ENCODE measurements around the gene ZNFX1. TPM values are rescaled to one million over a fixed set of nuclear protein-coding genes. Genes with fewer than 3 reads are reported as not detected.
"Not testable (repeated sequence)": the region's sequence is repeated elsewhere in the genome, so short reads cannot be mapped to it uniquely, and the experiment has no call there.

Gene ZNFX1
- polyA plus RNA-seq, 4 donors, result 9.9 to 13.4 (median 11.9) TPM

- Histone ChIP-seq H3K27ac (ENCODE audit: low read depth in 1 of 3, low read length in 2 of 3) (no peak overlapping the region), H3K36me3 (ENCODE audit: control insufficient read depth in 3 of 3, insufficient read depth in 2 of 3, low read depth in 1 of 3, low read length in 3 of 3) (no peaks in the 10 kb centered on the region), H3K9me3 (ENCODE audit: control insufficient read depth in 2 of 2, insufficient read depth in 1 of 2, low read depth in 1 of 2, low read length in 1 of 2) (no peaks in the 10 kb centered on the region), H3K4me1 (ENCODE audit: control insufficient read depth in 3 of 3, insufficient read depth in 2 of 3, low read depth in 1 of 3, low read length in 2 of 3) (peaks cover 0 to 8% (median 0%) of the 10 kb centered on the region in 3 donors), H3K4me3 (ENCODE audit: low read depth in 1 of 3, low read length in 3 of 3) (peak overlapping the region in 1 of 3 donors; percentile 35), H3K27me3 (ENCODE audit: control insufficient read depth in 3 of 3, insufficient read depth in 3 of 3, low read length in 3 of 3) (peaks cover 3 to 72% (median 13%) of the 10 kb centered on the region in 3 donors)
- 6 to 13% (median 7%) methylated on average over 22 to 23 of the region's 23 CpGs for WGBS, 3 donors
- FAIRE-seq (no peak), DNase-seq (no peak)
Observed at GRCh38 chr20:49318091-49318429, 40.2 kb upstream of the ZNFX1 start.

DNA sequence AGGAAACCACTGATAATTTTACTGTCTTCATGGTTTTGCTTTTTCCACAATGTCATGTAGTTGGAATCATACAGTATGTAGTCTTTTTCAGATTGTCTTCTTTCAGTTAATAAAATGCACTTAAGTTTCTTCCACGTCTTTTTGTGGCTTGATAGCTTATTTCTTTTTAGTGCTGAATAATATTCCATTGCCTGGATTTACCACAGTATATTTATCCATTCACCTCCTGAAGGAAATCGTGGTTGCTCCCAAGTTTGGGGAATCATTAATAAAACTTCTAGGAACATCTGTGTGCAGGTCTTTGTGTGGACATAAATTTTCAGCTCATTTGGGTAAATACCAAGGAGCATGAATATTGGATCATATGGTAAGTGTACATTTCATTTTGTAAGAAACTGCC is 38.8 kb upstream of the ZNFX1 start:
- FAIRE-seq (no peak), DNase-seq (no peak)
- WGBS, 3 donors, result 61 to 75% (median 70%) methylated on average over 2 of the region's 2 CpGs
- H3K4me3 ChIP-seq (ENCODE audit: low read depth in 1 of 3, low read length in 3 of 3), result no peak overlapping the region
- H3K27me3 ChIP-seq (ENCODE audit: control insufficient read depth in 3 of 3, insufficient read depth in 3 of 3, low read length in 3 of 3), result peaks cover 3 to 67% (median 13%) of the 10 kb centered on the region in 3 donors
- H3K27ac ChIP-seq (ENCODE audit: low read depth in 1 of 3, low read length in 2 of 3), result no peak overlapping the region
- H3K4me1 ChIP-seq (ENCODE audit: control insufficient read depth in 3 of 3, insufficient read depth in 2 of 3, low read depth in 1 of 3, low read length in 2 of 3), result peaks cover 0 to 8% (median 0%) of the 10 kb centered on the region in 3 donors
- no peaks in the 10 kb centered on the region for H3K9me3 ChIP-seq (ENCODE audit: control insufficient read depth in 2 of 2, insufficient read depth in 1 of 2, low read depth in 1 of 2, low read length in 1 of 2)
- no peaks in the 10 kb centered on the region for H3K36me3 ChIP-seq (ENCODE audit: control insufficient read depth in 3 of 3, insufficient read depth in 2 of 3, low read depth in 1 of 3, low read length in 3 of 3)

DNA sequence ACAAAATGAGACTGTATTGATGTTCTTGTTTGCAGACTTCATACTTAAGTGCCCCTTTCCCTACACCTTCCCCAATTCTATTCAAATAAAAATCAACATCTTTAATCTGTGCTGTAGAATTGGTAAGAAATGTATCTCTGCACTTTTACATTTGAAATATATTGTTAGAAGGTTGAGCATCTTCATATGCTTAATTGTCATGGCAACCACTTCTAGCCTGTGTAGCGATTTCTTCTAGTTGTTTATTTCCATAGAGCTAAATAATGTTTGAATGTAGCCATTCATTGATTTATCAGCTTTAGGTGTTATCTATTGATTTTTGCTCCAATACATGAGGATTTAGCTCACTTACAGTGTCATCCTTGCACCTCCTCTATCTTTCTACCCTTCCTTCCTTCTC is 37.7 kb upstream of the ZNFX1 start:
- Histone ChIP-seq H3K4me3 (ENCODE audit: low read depth in 1 of 3, low read length in 3 of 3) (no peak overlapping the region), H3K36me3 (ENCODE audit: control insufficient read depth in 3 of 3, insufficient read depth in 2 of 3, low read depth in 1 of 3, low read length in 3 of 3) (no peaks in the 10 kb centered on the region), H3K27me3 (ENCODE audit: control insufficient read depth in 3 of 3, insufficient read depth in 3 of 3, low read length in 3 of 3) (peaks cover 3 to 58% (median 13%) of the 10 kb centered on the region in 3 donors), H3K27ac (ENCODE audit: low read depth in 1 of 3, low read length in 2 of 3) (no peak overlapping the region), H3K4me1 (ENCODE audit: control insufficient read depth in 3 of 3, insufficient read depth in 2 of 3, low read depth in 1 of 3, low read length in 2 of 3) (peaks cover 0 to 8% (median 0%) of the 10 kb centered on the region in 3 donors), H3K9me3 (ENCODE audit: control insufficient read depth in 2 of 2, insufficient read depth in 1 of 2, low read depth in 1 of 2, low read length in 1 of 2) (peaks cover 0 to under 1% of the 10 kb centered on the region in 2 donors)
- DNase-seq (no peak), FAIRE-seq (no peak)
- 47 to 53% (median 49%) methylated on average over 1 of the region's 1 CpG for WGBS, 3 donors

DNA sequence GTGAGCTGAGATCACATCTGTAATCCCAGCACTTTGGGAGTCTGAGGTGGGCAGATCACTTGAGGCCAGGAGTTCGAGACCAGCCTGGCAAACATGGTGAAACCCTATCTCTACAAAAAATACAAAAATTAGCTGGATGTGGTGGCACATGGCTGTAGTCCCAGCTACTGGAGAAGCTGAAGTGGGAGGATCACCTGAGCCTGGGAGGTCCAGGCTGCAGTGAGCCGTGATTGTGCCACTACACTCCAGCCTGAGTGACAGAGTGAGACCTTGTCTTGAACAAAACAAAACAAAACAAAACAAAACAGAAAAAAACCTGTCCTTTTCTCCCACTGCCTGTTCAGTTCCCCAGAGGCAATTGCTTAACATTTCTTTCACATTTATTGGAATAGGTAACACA is 36.2 kb upstream of the ZNFX1 start:
- DNase-seq; H3K4me1 ChIP-seq (ENCODE audit: control insufficient read depth in 3 of 3, insufficient read depth in 2 of 3, low read depth in 1 of 3, low read length in 2 of 3); H3K9me3 ChIP-seq (ENCODE audit: control insufficient read depth in 2 of 2, insufficient read depth in 1 of 2, low read depth in 1 of 2, low read length in 1 of 2); H3K36me3 ChIP-seq (ENCODE audit: control insufficient read depth in 3 of 3, insufficient read depth in 2 of 3, low read depth in 1 of 3, low read length in 3 of 3); H3K4me3 ChIP-seq (ENCODE audit: low read depth in 1 of 3, low read length in 3 of 3); FAIRE-seq; H3K27ac ChIP-seq (ENCODE audit: low read depth in 1 of 3, low read length in 2 of 3): not testable (repeated sequence)
- 27 to 61% (median 46%) methylated on average over 2 of the region's 2 CpGs for WGBS, 3 donors
- H3K27me3 ChIP-seq (ENCODE audit: control insufficient read depth in 3 of 3, insufficient read depth in 3 of 3, low read length in 3 of 3), result peaks cover 0 to 43% (median 5%) of the 10 kb centered on the region in 3 donors

GRCh38 chr20:49313283-49313682 is 35.4 kb upstream of the ZNFX1 start:
- H3K27me3 ChIP-seq (ENCODE audit: control insufficient read depth in 3 of 3, insufficient read depth in 3 of 3, low read length in 3 of 3), result peaks cover 0 to 35% (median 5%) of the 10 kb centered on the region in 3 donors
- no peaks in the 10 kb centered on the region for H3K36me3 ChIP-seq (ENCODE audit: control insufficient read depth in 3 of 3, insufficient read depth in 2 of 3, low read depth in 1 of 3, low read length in 3 of 3)
- no peak overlapping the region for H3K4me3 ChIP-seq (ENCODE audit: low read depth in 1 of 3, low read length in 3 of 3)
- 72 to 80% (median 80%) methylated on average over 2 of the region's 2 CpGs for WGBS, 3 donors
- no peak for FAIRE-seq
- no peaks in the 10 kb centered on the region for H3K4me1 ChIP-seq (ENCODE audit: control insufficient read depth in 3 of 3, insufficient read depth in 2 of 3, low read depth in 1 of 3, low read length in 2 of 3)
- peaks cover 0 to 4% of the 10 kb centered on the region in 2 donors for H3K9me3 ChIP-seq (ENCODE audit: control insufficient read depth in 2 of 2, insufficient read depth in 1 of 2, low read depth in 1 of 2, low read length in 1 of 2)
- no peak overlapping the region for H3K27ac ChIP-seq (ENCODE audit: low read depth in 1 of 3, low read length in 2 of 3)
- DNase-seq, result no peak

DNA sequence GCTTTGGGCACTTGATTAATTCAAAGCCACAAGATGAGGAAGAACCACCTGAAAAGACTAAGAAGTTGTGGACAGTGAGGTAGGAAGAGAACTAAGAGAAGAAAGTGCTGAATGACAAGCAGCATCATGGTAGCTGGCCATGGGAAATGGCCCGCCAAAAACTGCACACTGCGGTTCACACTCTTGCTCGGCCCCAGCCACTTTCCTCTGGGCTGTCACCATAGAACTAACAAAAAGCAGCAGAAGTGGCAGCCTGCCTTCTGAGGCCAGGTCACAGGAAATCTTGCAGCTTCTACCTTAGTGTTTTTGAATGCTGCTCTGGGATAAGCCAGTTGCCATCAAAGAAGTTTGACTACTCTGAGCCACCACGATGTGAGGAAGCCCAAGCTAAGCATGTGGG is 34.8 kb upstream of the ZNFX1 start:
- DNase-seq (no peak), FAIRE-seq (no peak)
- Histone ChIP-seq H3K36me3 (ENCODE audit: control insufficient read depth in 3 of 3, insufficient read depth in 2 of 3, low read depth in 1 of 3, low read length in 3 of 3) (no peaks in the 10 kb centered on the region), H3K4me1 (ENCODE audit: control insufficient read depth in 3 of 3, insufficient read depth in 2 of 3, low read depth in 1 of 3, low read length in 2 of 3) (no peaks in the 10 kb centered on the region), H3K9me3 (ENCODE audit: control insufficient read depth in 2 of 2, insufficient read depth in 1 of 2, low read depth in 1 of 2, low read length in 1 of 2) (peaks cover 0 to 4% of the 10 kb centered on the region in 2 donors), H3K4me3 (ENCODE audit: low read depth in 1 of 3, low read length in 3 of 3) (no peak overlapping the region), H3K27ac (ENCODE audit: low read depth in 1 of 3, low read length in 2 of 3) (no peak overlapping the region), H3K27me3 (ENCODE audit: control insufficient read depth in 3 of 3, insufficient read depth in 3 of 3, low read length in 3 of 3) (peaks cover 0 to 29% (median 0%) of the 10 kb centered on the region in 3 donors)
- 84 to 86% (median 84%) methylated on average over 4 of the region's 4 CpGs for WGBS, 3 donors

DNA sequence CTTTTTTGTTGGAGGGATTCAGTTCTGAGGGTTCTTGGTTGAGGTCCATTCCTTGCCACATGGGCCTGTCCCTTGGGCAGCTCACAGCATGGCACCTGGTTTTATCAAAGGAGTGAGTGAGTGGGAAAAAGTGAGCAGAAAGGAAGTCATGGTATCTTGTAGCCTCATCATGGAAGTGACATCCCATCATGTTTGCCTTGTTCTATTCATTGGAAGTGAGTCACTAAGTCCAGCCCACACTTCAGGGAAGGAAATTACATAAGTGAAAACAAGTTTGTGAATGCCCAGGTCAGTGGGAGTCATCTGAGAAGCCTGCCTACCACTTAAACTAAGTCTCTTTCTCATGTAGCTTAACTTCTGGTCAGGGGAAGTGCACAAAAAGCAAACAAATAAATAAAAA is 32.8 kb upstream of the ZNFX1 start:
- DNase-seq, result no peak
- Histone ChIP-seq H3K27me3 (ENCODE audit: control insufficient read depth in 3 of 3, insufficient read depth in 3 of 3, low read length in 3 of 3) (peaks cover 0 to 14% (median 0%) of the 10 kb centered on the region in 3 donors), H3K27ac (ENCODE audit: low read depth in 1 of 3, low read length in 2 of 3) (no peak overlapping the region), H3K4me3 (ENCODE audit: low read depth in 1 of 3, low read length in 3 of 3) (no peak overlapping the region), H3K4me1 (ENCODE audit: control insufficient read depth in 3 of 3, insufficient read depth in 2 of 3, low read depth in 1 of 3, low read length in 2 of 3) (peaks cover 0 to 9% (median 0%) of the 10 kb centered on the region in 3 donors), H3K9me3 (ENCODE audit: control insufficient read depth in 2 of 2, insufficient read depth in 1 of 2, low read depth in 1 of 2, low read length in 1 of 2) (peaks cover 0 to 4% of the 10 kb centered on the region in 2 donors), H3K36me3 (ENCODE audit: control insufficient read depth in 3 of 3, insufficient read depth in 2 of 3, low read depth in 1 of 3, low read length in 3 of 3) (no peaks in the 10 kb centered on the region)
- FAIRE-seq, result no peak

- DNase-seq (no peak), FAIRE-seq (no peak)
- peaks cover 0 to 4% of the 10 kb centered on the region in 2 donors for H3K9me3 ChIP-seq (ENCODE audit: control insufficient read depth in 2 of 2, insufficient read depth in 1 of 2, low read depth in 1 of 2, low read length in 1 of 2)
- peaks cover 0 to 9% (median 0%) of the 10 kb centered on the region in 3 donors for H3K4me1 ChIP-seq (ENCODE audit: control insufficient read depth in 3 of 3, insufficient read depth in 2 of 3, low read depth in 1 of 3, low read length in 2 of 3)
- WGBS, 3 donors, result 75 to 81% (median 78%) methylated on average over 3 of the region's 3 CpGs
- H3K4me3 ChIP-seq (ENCODE audit: low read depth in 1 of 3, low read length in 3 of 3), result no peak overlapping the region
- H3K27me3 ChIP-seq (ENCODE audit: control insufficient read depth in 3 of 3, insufficient read depth in 3 of 3, low read length in 3 of 3), result peaks cover 0 to 10% (median 0%) of the 10 kb centered on the region in 3 donors
- no peaks in the 10 kb centered on the region for H3K36me3 ChIP-seq (ENCODE audit: control insufficient read depth in 3 of 3, insufficient read depth in 2 of 3, low read depth in 1 of 3, low read length in 3 of 3)
- H3K27ac ChIP-seq (ENCODE audit: low read depth in 1 of 3, low read length in 2 of 3), result no peak overlapping the region
Observed at GRCh38 chr20:49308875-49309274, 31.0 kb upstream of the ZNFX1 start.

DNA sequence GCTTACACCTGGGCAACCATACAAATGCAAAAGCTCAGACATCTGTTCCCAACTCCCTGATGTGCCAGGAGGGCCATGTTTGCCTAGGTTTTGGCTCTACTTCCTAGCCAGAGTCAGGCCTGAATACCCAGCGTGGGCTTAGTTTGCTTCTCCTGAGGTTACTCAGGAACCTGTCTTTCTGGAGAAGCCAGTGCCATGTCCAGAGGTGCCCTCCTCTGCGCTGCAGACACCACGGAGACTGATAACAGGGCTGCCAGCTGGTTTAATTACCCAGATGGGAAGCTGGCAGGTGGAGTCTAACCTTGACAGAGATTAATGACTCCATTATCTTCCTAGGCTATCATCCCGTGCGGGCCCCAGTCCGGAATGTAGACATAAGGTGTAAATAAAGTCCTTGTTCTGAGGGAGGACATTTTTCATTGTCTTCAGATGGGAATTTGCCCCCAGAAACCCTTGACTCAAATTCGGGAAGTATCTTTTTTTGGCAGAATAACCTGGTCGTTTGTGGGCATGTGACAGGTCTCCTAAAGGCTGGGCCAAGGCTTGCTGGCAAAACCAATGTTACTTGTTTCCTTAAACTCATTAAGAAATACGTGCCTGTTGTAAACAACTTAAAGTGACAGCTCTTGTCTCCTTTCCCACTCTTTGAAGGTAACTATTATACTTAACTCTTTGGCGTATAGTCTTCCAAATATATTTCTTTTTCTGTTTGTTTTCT is 29.2 kb upstream of the ZNFX1 start:
- DNase-seq (peak; percentile 46 to 65), FAIRE-seq (no peak)
- Histone ChIP-seq H3K4me1 (ENCODE audit: control insufficient read depth in 3 of 3, insufficient read depth in 2 of 3, low read depth in 1 of 3, low read length in 2 of 3) (peaks cover 0 to 9% (median 0%) of the 10 kb centered on the region in 3 donors), H3K27me3 (ENCODE audit: control insufficient read depth in 3 of 3, insufficient read depth in 3 of 3, low read length in 3 of 3) (no peaks in the 10 kb centered on the region), H3K27ac (ENCODE audit: low read depth in 1 of 3, low read length in 2 of 3) (no peak overlapping the region), H3K4me3 (ENCODE audit: low read depth in 1 of 3, low read length in 3 of 3) (no peak overlapping the region), H3K9me3 (ENCODE audit: control insufficient read depth in 2 of 2, insufficient read depth in 1 of 2, low read depth in 1 of 2, low read length in 1 of 2) (peaks cover 0 to 4% of the 10 kb centered on the region in 2 donors), H3K36me3 (ENCODE audit: control insufficient read depth in 3 of 3, insufficient read depth in 2 of 3, low read depth in 1 of 3, low read length in 3 of 3) (no peaks in the 10 kb centered on the region)
- WGBS, 3 donors, result 15 to 49% (median 24%) methylated on average over 10 of the region's 10 CpGs

All from small intestine (tissue), 7 donors.